Suprapubic skin (tissue), 4 donors: ENCODE data around the gene ATE1. TPM values are rescaled to one million over a fixed set of nuclear protein-coding genes. Genes with fewer than 3 reads are reported as not detected.

Source experiments
- DNase-seq, 2 donors: peaks; one replicate each; pipeline ENCODE4 v3.0.0-alpha.2; 2019; ENCODE audit warnings: low spot score in 2 of 2
- H3K27ac ChIP-seq: fragments of 200-600 bp; sonication (generic); one replicate; pipeline ENCODE4 v1.5.1; 2019
- H3K27me3 ChIP-seq: fragments of 200-600 bp; sonication (generic); one replicate; pipeline ENCODE4 v1.5.1; 2019
- H3K36me3 ChIP-seq: fragments of 200-600 bp; sonication (generic); one replicate; pipeline ENCODE4 v1.5.1; 2019
- H3K4me1 ChIP-seq: fragments of 200-600 bp; sonication (generic); one replicate; pipeline ENCODE4 v1.5.1; 2019
- H3K4me3 ChIP-seq: fragments of 200-600 bp; sonication (generic); one replicate; pipeline ENCODE4 v1.5.1; 2019; ENCODE audit warnings: mild to moderate bottlenecking
- H3K9me3 ChIP-seq: fragments of 200-600 bp; sonication (generic); one replicate; pipeline ENCODE4 v1.5.1; 2019
- EP300 ChIP-seq: sonication (generic); formaldehyde crosslinking; IDR thresholded peaks from one replicate; pipeline ENCODE4 v1.6.1; 2017; ENCODE audit warnings: antibody characterized with exemption
- POLR2A ChIP-seq, 2 donors: fragments of 450-650 bp; IDR thresholded peaks; one replicate each; pipeline ENCODE4 v1.6.1; 2017; ENCODE audit warnings: antibody characterized with exemption in 2 of 2, mild to moderate bottlenecking in 2 of 2, moderate library complexity in 2 of 2
- POLR2AphosphoS5 ChIP-seq, 3 donors: sonication (generic); formaldehyde crosslinking; IDR thresholded peaks; one replicate each; pipeline ENCODE4 v1.6.1; 2017; ENCODE audit warnings: antibody characterized with exemption in 3 of 3
- WGBS: methylation state at CpG from one replicate; pipeline ENCODE4 v1.1.5; 2018; 5-methylcytosine and 5-hydroxymethylcytosine counted together
- total RNA-seq, 4 donors: library from RNA; depleted of rRNA; stranded (reverse); fragments of >200 nt; gene quantifications; one replicate each; pipeline ENCODE4 v1.1.0, GENCODE V29; 2016
- TF ChIP-seq, protein P1 (sequence below), 2 donors: fragments of 200-600 bp in 1 of 2; fragments of 450-650 bp in 1 of 2; sonication (generic) in 1 of 2; IDR thresholded peaks; one replicate each; pipeline ENCODE4 v1.5.1; 2016 to 2019; ENCODE audit warnings: antibody characterized with exemption in 2 of 2, mild to moderate bottlenecking in 1 of 2, moderate library complexity in 1 of 2

Gene ATE1
- total RNA-seq, 4 donors from 2014 or later: 20.3 to 23.2 (median 21.7) TPM

DNA sequence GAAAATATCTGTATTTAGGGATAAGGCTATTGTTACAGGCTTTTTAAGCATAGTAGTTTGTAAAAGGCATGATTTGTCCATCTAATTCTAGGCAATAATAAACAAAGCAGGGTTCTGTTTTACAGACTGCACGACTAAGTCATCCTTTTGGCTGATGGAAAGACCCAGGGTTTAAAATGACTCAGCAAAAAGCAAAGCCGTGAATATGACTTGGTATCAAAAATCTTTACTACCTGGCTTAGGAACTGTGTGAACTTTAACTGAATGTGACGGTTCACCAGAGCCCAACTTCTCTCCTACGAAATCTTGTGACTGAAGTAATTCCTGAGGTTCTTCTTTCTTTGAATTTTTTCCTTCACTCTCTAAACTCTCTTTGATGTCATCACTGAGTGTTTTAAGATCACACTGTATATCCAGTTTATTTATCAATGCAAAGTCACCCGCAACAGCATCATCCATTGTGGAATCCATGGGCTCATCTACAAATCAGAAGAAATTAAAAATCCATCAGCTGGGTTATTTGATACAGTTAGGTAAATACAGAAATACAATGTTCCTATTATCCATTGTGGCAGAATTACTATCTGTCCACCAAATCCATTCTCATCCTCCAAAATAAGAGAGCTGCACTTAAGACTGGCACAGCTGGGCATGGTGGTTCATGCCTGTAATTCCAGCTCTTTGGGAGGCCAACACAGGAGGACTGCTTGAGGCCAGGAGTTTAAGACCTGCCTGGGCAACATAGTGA lies 17.0 kb downstream of the ATE1 start:
- Histone ChIP-seq H3K9me3 (no peaks in the 10 kb centered on the region), H3K4me1 (no peaks in the 10 kb centered on the region), H3K36me3 (peaks cover 51% of the 10 kb centered on the region), H3K27ac (no peak overlapping the region), H3K4me3 (no peak overlapping the region), H3K27me3 (no peaks in the 10 kb centered on the region)
- DNase-seq: no peak
- WGBS: 52% methylated on average over 5 of the region's 5 CpGs
- no peak for TF ChIP-seq POLR2A (IDR thresholded peaks at IDR 0.05)
- no peak for TF ChIP-seq EP300
- no peak for TF ChIP-seq POLR2AphosphoS5 (IDR thresholded peaks at IDR 0.05)
- TF ChIP-seq, protein P1, sequence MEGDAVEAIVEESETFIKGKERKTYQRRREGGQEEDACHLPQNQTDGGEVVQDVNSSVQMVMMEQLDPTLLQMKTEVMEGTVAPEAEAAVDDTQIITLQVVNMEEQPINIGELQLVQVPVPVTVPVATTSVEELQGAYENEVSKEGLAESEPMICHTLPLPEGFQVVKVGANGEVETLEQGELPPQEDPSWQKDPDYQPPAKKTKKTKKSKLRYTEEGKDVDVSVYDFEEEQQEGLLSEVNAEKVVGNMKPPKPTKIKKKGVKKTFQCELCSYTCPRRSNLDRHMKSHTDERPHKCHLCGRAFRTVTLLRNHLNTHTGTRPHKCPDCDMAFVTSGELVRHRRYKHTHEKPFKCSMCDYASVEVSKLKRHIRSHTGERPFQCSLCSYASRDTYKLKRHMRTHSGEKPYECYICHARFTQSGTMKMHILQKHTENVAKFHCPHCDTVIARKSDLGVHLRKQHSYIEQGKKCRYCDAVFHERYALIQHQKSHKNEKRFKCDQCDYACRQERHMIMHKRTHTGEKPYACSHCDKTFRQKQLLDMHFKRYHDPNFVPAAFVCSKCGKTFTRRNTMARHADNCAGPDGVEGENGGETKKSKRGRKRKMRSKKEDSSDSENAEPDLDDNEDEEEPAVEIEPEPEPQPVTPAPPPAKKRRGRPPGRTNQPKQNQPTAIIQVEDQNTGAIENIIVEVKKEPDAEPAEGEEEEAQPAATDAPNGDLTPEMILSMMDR (IDR thresholded peaks at IDR 0.05): no peak

DNA sequence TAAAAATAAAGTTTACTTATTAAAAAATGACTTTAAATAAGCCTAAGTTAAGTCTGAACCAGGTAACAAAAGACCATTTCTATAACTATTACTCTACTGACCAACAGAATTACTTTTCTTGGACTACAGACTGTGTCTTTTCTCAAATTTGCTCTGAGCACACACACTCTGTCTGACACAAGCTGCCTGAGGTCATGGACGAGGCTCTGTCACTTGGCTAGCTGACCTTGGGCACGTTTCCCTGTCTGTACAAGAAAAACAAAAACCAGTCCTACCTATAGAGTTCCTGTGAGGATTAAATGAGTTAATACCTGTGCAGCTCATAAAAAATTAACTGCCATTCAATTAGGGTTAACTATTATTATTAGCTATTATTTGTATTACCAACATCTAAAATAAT lies 22.9 kb downstream of the ATE1 start:
- H3K4me1 ChIP-seq: no peaks in the 10 kb centered on the region
- H3K36me3 ChIP-seq: peaks cover 35% of the 10 kb centered on the region
- 52% methylated on average over 2 of the region's 2 CpGs for WGBS
- no peaks in the 10 kb centered on the region for H3K27me3 ChIP-seq
- no peak for DNase-seq
- H3K27ac ChIP-seq: no peak overlapping the region
- H3K9me3 ChIP-seq: no peaks in the 10 kb centered on the region
- no peak overlapping the region for H3K4me3 ChIP-seq
- no peak for TF ChIP-seq POLR2AphosphoS5 (IDR thresholded peaks at IDR 0.05)
- TF ChIP-seq POLR2A (IDR thresholded peaks at IDR 0.05): no peak
- TF ChIP-seq, protein P1 (IDR thresholded peaks at IDR 0.05): no peak
- no peak for TF ChIP-seq EP300

DNA sequence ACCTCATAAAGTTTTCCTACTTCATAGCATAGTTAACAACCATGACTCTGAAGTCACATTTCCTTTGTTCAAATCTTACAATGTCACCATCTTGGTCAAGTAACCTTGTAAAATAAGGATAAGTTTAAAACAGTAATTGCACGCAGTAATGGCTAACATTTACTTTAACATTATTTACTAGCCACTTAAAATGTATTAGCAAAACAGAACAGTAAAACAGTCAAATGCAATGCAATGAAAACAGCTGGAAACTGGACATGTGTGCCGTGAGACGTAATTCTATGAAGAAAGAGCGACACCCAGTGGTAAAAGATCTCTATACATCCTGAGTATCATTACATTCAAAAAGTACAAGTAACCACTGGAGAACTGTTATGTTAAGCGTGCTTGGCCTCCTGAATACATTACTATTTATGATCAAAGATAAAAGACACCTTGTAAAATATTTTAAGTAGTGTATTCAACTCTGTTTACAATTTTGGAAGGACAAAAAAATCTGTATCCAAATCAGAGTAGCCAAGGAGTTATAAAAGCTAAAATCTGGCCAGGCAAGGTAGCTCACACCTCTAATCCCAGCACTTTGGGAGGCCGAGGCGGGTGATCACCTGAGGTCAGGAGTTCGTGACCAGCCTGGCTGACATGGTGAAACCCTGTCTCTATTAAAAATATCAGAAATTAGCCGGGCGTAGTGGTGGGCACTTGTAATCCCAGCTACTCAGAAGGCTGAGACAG lies 27.2 kb downstream of the ATE1 start:
- Histone ChIP-seq H3K27me3 (no peaks in the 10 kb centered on the region), H3K27ac (no peak overlapping the region), H3K4me1 (no peaks in the 10 kb centered on the region), H3K9me3 (no peaks in the 10 kb centered on the region), H3K36me3 (peaks cover 23% of the 10 kb centered on the region), H3K4me3 (no peak overlapping the region)
- TF ChIP-seq, protein P1 (IDR thresholded peaks at IDR 0.05): peak; percentile 55 to 57
- TF ChIP-seq POLR2AphosphoS5 (IDR thresholded peaks at IDR 0.05) (no peak), EP300 (no peak), POLR2A (IDR thresholded peaks at IDR 0.05) (no peak)
- WGBS: 43% methylated on average over 10 of the region's 10 CpGs
- DNase-seq: no peak

DNA sequence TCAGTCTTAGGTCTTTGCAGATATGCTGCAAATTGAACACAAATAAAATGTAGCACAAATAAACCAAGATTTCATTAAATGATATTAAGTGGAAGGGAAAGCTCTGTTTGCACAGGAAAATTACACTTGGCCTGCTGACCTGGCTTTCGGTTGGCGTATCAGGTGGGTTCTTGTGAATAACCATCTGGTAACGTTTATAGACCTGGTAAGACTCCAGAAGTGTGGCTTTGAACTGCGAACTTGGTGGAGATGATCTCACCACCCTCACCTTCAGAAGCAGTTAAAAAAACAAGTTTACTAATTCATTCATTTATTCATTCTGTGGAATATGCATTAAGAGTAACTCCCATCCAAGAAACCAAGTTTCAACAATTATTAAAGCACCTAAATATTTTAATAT lies 28.1 kb downstream of the ATE1 start:
- Histone ChIP-seq H3K4me1 (no peaks in the 10 kb centered on the region), H3K27ac (no peak overlapping the region), H3K4me3 (no peak overlapping the region), H3K9me3 (no peaks in the 10 kb centered on the region), H3K36me3 (peaks cover 31% of the 10 kb centered on the region), H3K27me3 (no peaks in the 10 kb centered on the region)
- WGBS: 78% methylated on average over 4 of the region's 4 CpGs
- TF ChIP-seq POLR2A (IDR thresholded peaks at IDR 0.05): no peak
- no peak for TF ChIP-seq POLR2AphosphoS5 (IDR thresholded peaks at IDR 0.05)
- no peak for TF ChIP-seq EP300
- TF ChIP-seq, protein P1 (IDR thresholded peaks at IDR 0.05): no peak
- DNase-seq: no peak

DNA sequence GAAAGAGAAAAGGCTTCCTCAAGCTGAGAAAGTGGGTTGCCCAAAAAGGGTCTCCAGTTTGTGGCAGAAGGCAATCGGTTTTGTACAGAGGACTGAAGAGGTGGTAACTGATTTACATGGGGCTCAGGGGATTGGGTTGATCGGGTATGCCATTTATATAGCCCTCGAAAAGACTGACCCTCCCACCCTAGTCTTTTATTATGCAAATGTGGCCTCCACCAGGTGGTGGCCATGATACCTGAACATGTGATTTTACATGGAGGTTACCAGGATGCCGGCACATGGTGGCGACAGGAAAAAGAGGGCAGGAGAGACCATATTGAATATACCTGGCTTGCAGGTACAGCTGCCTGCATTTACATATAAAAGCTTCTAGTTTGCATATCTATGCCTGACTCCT lies 36.7 kb downstream of the ATE1 start:
- WGBS: 92% methylated on average over 5 of the region's 5 CpGs
- H3K36me3 ChIP-seq: peaks cover 22% of the 10 kb centered on the region
- no peak overlapping the region for H3K27ac ChIP-seq
- no peaks in the 10 kb centered on the region for H3K4me1 ChIP-seq
- TF ChIP-seq EP300: no peak
- no peak for TF ChIP-seq POLR2AphosphoS5 (IDR thresholded peaks at IDR 0.05)
- TF ChIP-seq, protein P1 (IDR thresholded peaks at IDR 0.05): no peak
- TF ChIP-seq POLR2A (IDR thresholded peaks at IDR 0.05): no peak
- no peaks in the 10 kb centered on the region for H3K9me3 ChIP-seq
- no peak overlapping the region for H3K4me3 ChIP-seq
- no peak for DNase-seq
- no peaks in the 10 kb centered on the region for H3K27me3 ChIP-seq
